Calu3 (cell line): ENCODE measurements around the gene VLDLR. TPM values are rescaled to one million over a fixed set of nuclear protein-coding genes. Genes with fewer than 3 reads are reported as not detected.

Experiments
- BruUV-seq: library from RNA; stranded (reverse); fragments of 400-500 nt; replicated peaks from 2 replicates; lab custom pipeline; 2021; lab: Mats Ljungman, UMichigan
- CTCF ChIA-PET: fragments of 300-600 bp; sonication (Branson Sonifier 250); formaldehyde crosslinking; loops from one replicate; lab custom pipeline; 2022; ENCODE audit warnings: antibody characterized with exemption; lab: Charles Lee
- DNase-seq: peaks from one replicate; pipeline ENCODE4 v3.0.0; 2022
- H3K27ac Mint-ChIP-seq: one replicate; pipeline ENCODE4 v1.8.0; 2022; ENCODE audit warnings: mixed read lengths; ENCODE audit not compliant: unreplicated experiment
- H3K27me3 Mint-ChIP-seq: one replicate; pipeline ENCODE4 v1.8.0; 2022; ENCODE audit warnings: mixed read lengths; ENCODE audit not compliant: unreplicated experiment
- H3K36me3 Mint-ChIP-seq: one replicate; pipeline ENCODE4 v1.8.0; 2022; ENCODE audit warnings: mild to moderate bottlenecking, moderate library complexity, mixed read lengths; ENCODE audit not compliant: insufficient read depth, unreplicated experiment
- H3K4me1 Mint-ChIP-seq: one replicate; pipeline ENCODE4 v1.8.0; 2022; ENCODE audit warnings: mild to moderate bottlenecking, low read depth, mixed read lengths; ENCODE audit not compliant: unreplicated experiment
- H3K4me3 Mint-ChIP-seq: one replicate; pipeline ENCODE4 v1.8.0; 2022; ENCODE audit warnings: mild to moderate bottlenecking, low read depth, moderate library complexity, mixed read lengths; ENCODE audit not compliant: unreplicated experiment
- H3K9me3 Mint-ChIP-seq: one replicate; pipeline ENCODE4 v1.8.0; 2022; ENCODE audit warnings: low read depth, mixed read lengths; ENCODE audit not compliant: unreplicated experiment
- CTCF ChIP-seq: fragments of 200-600 bp; IDR thresholded peaks from one replicate; pipeline ENCODE4 v1.8.0; 2022; ENCODE audit warnings: antibody characterized with exemption; ENCODE audit not compliant: unreplicated experiment
- intact Hi-C: fragments of 100-400 bp; cut with micrococcal nuclease; formaldehyde crosslinking; loops from one replicate; pipeline ENCODE4 v1.10.0; 2022; ENCODE audit not compliant: unreplicated experiment
- total RNA-seq: library from RNA; stranded (reverse); gene quantifications from 2 replicates; pipeline ENCODE4 v1.2.3, GENCODE V29; 2022

VLDLR gene
- total RNA-seq, 1 experiment from 2014 or later, result 17.8 TPM

- H3K36me3 Mint-ChIP-seq, result no peaks in the 10 kb centered on the region
- H3K27ac Mint-ChIP-seq, result no peak overlapping the region
- no peak for TF ChIP-seq CTCF
- no peaks in the 10 kb centered on the region for H3K9me3 Mint-ChIP-seq
- no TSS peak for BruUV-seq
- intact Hi-C loops, result no loop called here
- no peak for DNase-seq
- H3K4me3 Mint-ChIP-seq, result no peak overlapping the region
- peaks cover 8% of the 10 kb centered on the region for H3K4me1 Mint-ChIP-seq
- CTCF ChIA-PET, result no interaction called here
- H3K27me3 Mint-ChIP-seq, result no peaks in the 10 kb centered on the region
These were observed 9.6 kb upstream of the VLDLR start for GRCh38 chr9:2611961-2612360.

GRCh38 chr9:2613730-2614271, 7.8 kb upstream of the VLDLR start:
- Mint-ChIP-seq H3K4me1 (peaks cover 8% of the 10 kb centered on the region), H3K9me3 (no peaks in the 10 kb centered on the region)
- BruUV-seq, result no TSS peak

GRCh38 chr9:2615497-2615896, 6.1 kb upstream of the VLDLR start:
- intact Hi-C loops, result no loop called here
- Mint-ChIP-seq H3K4me3 (no peak overlapping the region), H3K27me3 (no peaks in the 10 kb centered on the region), H3K36me3 (no peaks in the 10 kb centered on the region), H3K9me3 (no peaks in the 10 kb centered on the region), H3K27ac (no peak overlapping the region), H3K4me1 (peaks cover 13% of the 10 kb centered on the region)
- no TSS peak for BruUV-seq
- CTCF ChIA-PET, result no interaction called here
- TF ChIP-seq CTCF, result no peak
- no peak for DNase-seq

More at GRCh38 chr9:2613730-2614271, 7.8 kb upstream of the VLDLR start:
- CTCF ChIA-PET, result no interaction called here
- TF ChIP-seq CTCF, result no peak
- no peaks in the 10 kb centered on the region for H3K36me3 Mint-ChIP-seq
- no peak for DNase-seq
- H3K27ac Mint-ChIP-seq, result no peak overlapping the region
- H3K4me3 Mint-ChIP-seq, result no peak overlapping the region
- intact Hi-C loops, result no loop called here
- H3K27me3 Mint-ChIP-seq, result no peaks in the 10 kb centered on the region

GRCh38 chr9:2616692-2617377, 4.8 kb upstream of the VLDLR start:
- Mint-ChIP-seq H3K27me3 (no peaks in the 10 kb centered on the region), H3K4me1 (peaks cover 15% of the 10 kb centered on the region)

More at GRCh38 chr9:2616692-2617377, 4.8 kb upstream of the VLDLR start:
- no peak overlapping the region for H3K27ac Mint-ChIP-seq
- intact Hi-C loops, result no loop called here
- DNase-seq, result no peak
- BruUV-seq, result no TSS peak
- TF ChIP-seq CTCF, result no peak
- no peak overlapping the region for H3K4me3 Mint-ChIP-seq
- peaks cover 12% of the 10 kb centered on the region for H3K36me3 Mint-ChIP-seq
- no peaks in the 10 kb centered on the region for H3K9me3 Mint-ChIP-seq
- CTCF ChIA-PET, result interaction anchor here (0.6 kb wide), 1 partner anchor 485 kb away, joined by 4 read pairs; no protein-coding TSS in a partner anchor
